Stimulated activated CD8-positive, alpha-beta memory T cell treated with anti-CD3 and anti-CD28 coated beads, Interleukin-4, amount 100 ng/mL, for 24 hours (primary cell): ENCODE results near the gene TUBB2B.
"Not testable (repeated sequence)": the region's sequence is repeated elsewhere in the genome, so short reads cannot be mapped to it uniquely, and the experiment has no call there.

Experiments used
- DNase-seq: peaks from one replicate; pipeline ENCODE4 v3.0.0-alpha.2; 2020; ENCODE audit warnings: low read depth

Gene TUBB2B

GRCh38 chr6:3186974-3187382 is 40.5 kb downstream of the TUBB2B start:
- no peak for DNase-seq

- DNase-seq: no peak
Measured at GRCh38 chr6:3183066-3183465, 44.4 kb downstream of the TUBB2B start.

- no peak for DNase-seq
Measured at GRCh38 chr6:3181105-3181504, 46.3 kb downstream of the TUBB2B start.

- not testable (repeated sequence) for DNase-seq
Measured at GRCh38 chr6:3179945-3180344, 47.5 kb downstream of the TUBB2B start.

- DNase-seq: not testable (repeated sequence)
Measured at GRCh38 chr6:3178666-3179065, 48.8 kb downstream of the TUBB2B start.

GRCh38 chr6:3176562-3177355 is 50.7 kb downstream of the TUBB2B start:
- no peak for DNase-seq

GRCh38 chr6:3175715-3176402 is 51.6 kb downstream of the TUBB2B start:
- no peak for DNase-seq
